H1 (cell line): ENCODE measurements around the gene ZNF263. TPM values are rescaled to one million over a fixed set of nuclear protein-coding genes. Genes with fewer than 3 reads are reported as not detected.

ENCODE experiments used
- ASH2L ChIP-seq: fragments of 200-600, 300-600 bp; sonication (generic); IDR thresholded peaks from one replicate; pipeline ENCODE4 v1.7.1; 2017; ENCODE audit warnings: low read length
- BCL11A ChIP-seq, 2 experiments: IDR thresholded peaks; one replicate each; pipeline ENCODE4 v1.6.1; 2011; ENCODE audit warnings: low read depth in 2 of 2, low read length in 2 of 2, mild to moderate bottlenecking in 2 of 2
- BRCA1 ChIP-seq: IDR thresholded peaks from 2 replicates; pipeline ENCODE4 v1.6.1; 2012; ENCODE audit warnings: low read depth, low read length, improper control_type of control experiment
- CBX5 ChIP-seq: fragments of 300-800, 300-1000 bp; sonication (generic); IDR thresholded peaks from 2 replicates; pipeline ENCODE4 v1.7.1; 2016; ENCODE audit warnings: antibody characterized with exemption, low read length, low read depth
- CBX8 ChIP-seq: fragments of 300-800, 300-1000 bp; sonication (generic); IDR thresholded peaks from 2 replicates; pipeline ENCODE4 v1.7.1; 2016; ENCODE audit warnings: low read depth, low read length, borderline replicate concordance
- FOSL1 ChIP-seq: IDR thresholded peaks from 2 replicates; pipeline ENCODE4 v1.6.1; 2011; ENCODE audit warnings: mild to moderate bottlenecking, low read depth, low read length, moderate library complexity; ENCODE audit not compliant: insufficient read depth
- GABPA ChIP-seq: IDR thresholded peaks from 2 replicates; pipeline ENCODE4 v1.6.1; 2011; ENCODE audit warnings: mild to moderate bottlenecking, low read length, moderate library complexity, borderline replicate concordance; ENCODE audit not compliant: insufficient read depth
- HDAC6 ChIP-seq: IDR thresholded peaks from one replicate; pipeline ENCODE4 v1.7.1; 2012; ENCODE audit warnings: low read depth, mild to moderate bottlenecking, inconsistent platforms, low read length, moderate library complexity
- JUN ChIP-seq: IDR thresholded peaks from 2 replicates; pipeline ENCODE4 v1.6.1; 2011; ENCODE audit warnings: low read depth, mild to moderate bottlenecking, improper control_type of control experiment, low read length
- JUND ChIP-seq: IDR thresholded peaks from 2 replicates; pipeline ENCODE4 v1.6.1; 2011; ENCODE audit warnings: mild to moderate bottlenecking, improper control_type of control experiment, low read length
- MAFK ChIP-seq: IDR thresholded peaks from 2 replicates; pipeline ENCODE4 v1.6.1; 2012; ENCODE audit warnings: low read depth, mild to moderate bottlenecking, improper control_type of control experiment, low read length
- PHF8 ChIP-seq: fragments of 200-600 bp; sonication (generic); conservative IDR thresholded peaks from 2 replicates; pipeline ENCODE4 v1.7.1; 2012; ENCODE audit warnings: low read depth, mild to moderate bottlenecking, inconsistent platforms, low read length, moderate library complexity
- POU5F1 ChIP-seq: IDR thresholded peaks from 2 replicates; pipeline ENCODE4 v1.6.1; 2011; ENCODE audit warnings: low read depth, mild to moderate bottlenecking, low read length, moderate library complexity
- RNF2 ChIP-seq: fragments of 200-900, 300-1000 bp; sonication (generic); IDR thresholded peaks from 2 replicates; pipeline ENCODE4 v1.7.1; 2016; ENCODE audit warnings: borderline replicate concordance, low read depth, mild to moderate bottlenecking, antibody characterized with exemption, low read length; ENCODE audit not compliant: poor library complexity, severe bottlenecking; ENCODE audit errors: missing control alignments
- SAP30 ChIP-seq: fragments of 300-600 bp; sonication (generic); IDR thresholded peaks from 2 replicates; pipeline ENCODE4 v1.7.1; 2012; ENCODE audit warnings: low read length, moderate library complexity, mild to moderate bottlenecking, inconsistent platforms; ENCODE audit not compliant: insufficient read depth, insufficient replicate concordance
- SIN3A ChIP-seq, 2 experiments: IDR thresholded peaks in 1 of 2; conservative IDR thresholded peaks in 1 of 2; 2 replicates each; pipeline ENCODE4 v1.6.1; 2011 to 2012; ENCODE audit warnings: low read length in 2 of 2, improper control_type of control experiment in 1 of 2, low read depth in 1 of 2, mild to moderate bottlenecking in 1 of 2
- SIRT6 ChIP-seq: IDR thresholded peaks from one replicate; pipeline ENCODE4 v1.7.1; 2012; ENCODE audit warnings: low read length, inconsistent platforms
- SIX5 ChIP-seq: IDR thresholded peaks from 2 replicates; pipeline ENCODE4 v1.6.1; 2011; ENCODE audit warnings: mild to moderate bottlenecking, low read depth, low read length
- SP1 ChIP-seq: IDR thresholded peaks from 2 replicates; pipeline ENCODE4 v1.6.1; 2011; ENCODE audit warnings: low read depth, low read length
- SP2 ChIP-seq: IDR thresholded peaks from 2 replicates; pipeline ENCODE4 v1.6.1; 2012; ENCODE audit warnings: mild to moderate bottlenecking, low read length, inconsistent platforms
- SUZ12 ChIP-seq: fragments of 200-600 bp; sonication (generic); IDR thresholded peaks from 2 replicates; pipeline ENCODE4 v1.6.1; 2012; ENCODE audit warnings: mild to moderate bottlenecking, inconsistent platforms, low read length, moderate library complexity, mixed read lengths
- YY1 ChIP-seq: IDR thresholded peaks from 2 replicates; pipeline ENCODE4 v1.6.1; 2011; ENCODE audit warnings: low read depth, mild to moderate bottlenecking, low read length
- ZNF274 ChIP-seq: IDR thresholded peaks from 2 replicates; pipeline ENCODE4 v1.7.0; 2012; ENCODE audit warnings: low read length, borderline replicate concordance; ENCODE audit errors: extremely low read depth
- polyA plus RNA-seq, 7 experiments: library from polyadenylated mRNA; depleted of rRNA in 3 of 7; stranded (reverse) in 5 of 7; unstranded in 2 of 7; fragments of >200 nt in 5 of 7; fragments of 200-250 nt in 2 of 7; gene quantifications; 1 replicate in 5 of 7; 2 replicates in 1 of 7; 4 replicates in 1 of 7; pipeline versions ENCODE4 v1.2.1 to v1.2.3, GENCODE V29; 2011 to 2013; ENCODE audit warnings: missing spikeins in 2 of 7, mixed read lengths in 2 of 7
- total RNA-seq: library from RNA; stranded (reverse); fragmentation: NEBNext Ultra II Directional; extraction: Animal tissue kit (Norgen Biotek cat#: 25700); gene quantifications from 2 replicates; pipeline ENCODE4 v1.2.1, GENCODE V29; 2021
- TF ChIP-seq, protein P1 (sequence below): IDR thresholded peaks from 2 replicates; pipeline ENCODE4 v1.6.1; 2012; ENCODE audit warnings: inconsistent platforms

ZNF263 gene
- total and polyA plus RNA-seq, 2 of the 8 experiments (the other 6 are each of a cell fraction or from before 2014, with no cell fraction given): 9.2 to 26.7 TPM

DNA sequence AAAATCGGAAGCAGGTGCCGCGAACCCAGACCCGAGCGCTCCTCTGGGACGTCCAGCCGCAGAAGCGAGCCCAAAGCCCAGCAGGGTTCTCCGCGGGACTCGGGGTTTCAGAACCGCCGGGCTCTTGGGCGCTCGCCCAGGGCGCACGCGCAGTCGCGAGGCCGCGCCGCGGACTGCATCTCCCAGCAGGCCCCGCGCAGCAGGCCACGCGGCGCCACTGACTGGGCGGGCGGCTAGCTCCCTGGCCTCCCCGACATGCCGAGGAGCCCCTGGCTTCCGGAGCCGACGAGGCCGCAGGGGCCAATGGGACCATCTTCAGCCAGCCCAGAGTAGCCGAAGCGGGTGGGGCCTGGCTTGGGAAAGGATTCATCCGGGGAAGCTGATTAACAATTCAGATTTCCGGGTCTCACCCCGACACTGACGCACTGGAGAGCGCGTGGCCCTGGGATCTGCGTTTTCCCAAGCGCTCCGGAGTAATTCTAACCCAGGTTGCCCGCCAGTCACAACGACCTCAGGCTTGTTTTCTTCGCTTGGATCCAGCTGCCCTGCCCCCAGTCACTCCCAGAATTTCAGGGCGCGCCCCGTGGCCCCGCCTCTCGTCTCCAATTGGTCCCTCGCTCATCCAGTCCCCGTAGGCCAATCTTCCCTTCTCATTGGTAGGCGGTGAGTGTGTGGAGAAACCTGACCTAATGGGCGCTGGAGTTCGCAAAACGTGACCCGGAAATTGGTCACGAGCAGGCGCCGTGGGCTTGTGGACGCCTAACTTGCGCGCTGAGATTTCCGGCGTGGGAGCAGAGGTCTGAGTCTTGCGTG, at the start of gene ZNF263 (continued):
- TF ChIP-seq FOSL1 (no peak), MAFK (no peak), SIN3A (conservative IDR thresholded peaks at IDR 0.05 in 1 of 2, IDR thresholded peaks at IDR 0.05 in 1 of 2; ENCODE audit: low read depth in 1 of 2, low read length in 2 of 2) (peak; percentile 24 to 57; a peak in 2 of 4 replicates), RNF2 (no peak), JUN (no peak), SIRT6 (no peak), GABPA (no peak; the same call in 1 of the 2 replicates), SAP30 (no peak), POU5F1 (no peak), SUZ12 (no peak), JUND (no peak), SP2 (no peak), YY1 (peak; percentile 43), BCL11A (IDR thresholded peaks at IDR 0.05; ENCODE audit: low read depth in 2 of 2, low read length in 2 of 2) (no peak), CBX5 (no peak), ASH2L (no peak), SIX5 (no peak; the same call in 1 of the 2 replicates), BRCA1 (no peak), SP1 (peak; percentile 78), PHF8 (peak; percentile 83), ZNF274 (no peak), CBX8 (no peak), HDAC6 (no peak)
- TF ChIP-seq, protein P1, sequence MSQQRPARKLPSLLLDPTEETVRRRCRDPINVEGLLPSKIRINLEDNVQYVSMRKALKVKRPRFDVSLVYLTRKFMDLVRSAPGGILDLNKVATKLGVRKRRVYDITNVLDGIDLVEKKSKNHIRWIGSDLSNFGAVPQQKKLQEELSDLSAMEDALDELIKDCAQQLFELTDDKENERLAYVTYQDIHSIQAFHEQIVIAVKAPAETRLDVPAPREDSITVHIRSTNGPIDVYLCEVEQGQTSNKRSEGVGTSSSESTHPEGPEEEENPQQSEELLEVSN: peak; percentile 79
